ENCODE results near the gene CCR9. TPM values are rescaled to one million over a fixed set of nuclear protein-coding genes. Genes with fewer than 3 reads are reported as not detected.
A peak's percentile ranks its signal among the peaks of the same experiment; 100 is the strongest.

The CCR9 gene
- polyA plus RNA-seq, 4 donors, result 0.22 to 2.7 (median 1.0) TPM

DNA sequence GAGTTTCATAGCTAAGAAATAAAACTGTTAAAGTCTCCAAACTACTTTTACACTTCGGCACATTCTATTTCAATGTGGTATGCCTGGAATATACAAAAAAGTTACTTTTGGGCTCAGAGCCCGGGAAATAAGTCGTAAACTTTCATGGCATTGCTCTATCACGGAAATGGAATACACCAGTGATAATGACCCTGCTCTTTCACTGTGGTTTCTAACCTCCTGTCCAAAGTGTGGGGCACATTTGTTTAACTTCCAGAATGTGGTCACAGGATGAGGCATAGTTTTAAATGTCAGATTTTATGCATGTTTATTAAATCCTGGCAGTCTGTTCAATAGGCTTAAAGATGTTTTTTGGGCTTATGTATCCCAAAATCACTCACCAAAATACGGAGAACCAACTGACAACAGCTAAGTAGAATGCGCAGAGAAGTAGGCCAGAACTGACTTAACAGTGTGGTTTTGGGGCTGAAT, 62.0 kb downstream of the CCR9 start:
- no peak for FAIRE-seq
- Histone ChIP-seq H3K36me3 (ENCODE audit: control insufficient read depth in 3 of 3, insufficient read depth in 2 of 3, low read depth in 1 of 3, low read length in 3 of 3) (peaks cover 16 to 64% (median 21%) of the 10 kb centered on the region in 3 donors), H3K4me1 (ENCODE audit: control insufficient read depth in 3 of 3, insufficient read depth in 2 of 3, low read depth in 1 of 3, low read length in 2 of 3) (no peaks in the 10 kb centered on the region), H3K4me3 (ENCODE audit: low read depth in 1 of 3, low read length in 3 of 3) (no peak overlapping the region), H3K27ac (ENCODE audit: low read depth in 1 of 3, low read length in 2 of 3) (peak overlapping the region in 1 of 3 donors; percentile 75), H3K9me3 (ENCODE audit: control insufficient read depth in 2 of 2, insufficient read depth in 1 of 2, low read depth in 1 of 2, low read length in 1 of 2) (no peaks in the 10 kb centered on the region), H3K27me3 (ENCODE audit: control insufficient read depth in 3 of 3, insufficient read depth in 3 of 3, low read length in 3 of 3) (no peaks in the 10 kb centered on the region)
- DNase-seq, result no peak
- 76 to 84% (median 80%) methylated on average over 6 of the region's 6 CpGs for WGBS, 3 donors

DNA sequence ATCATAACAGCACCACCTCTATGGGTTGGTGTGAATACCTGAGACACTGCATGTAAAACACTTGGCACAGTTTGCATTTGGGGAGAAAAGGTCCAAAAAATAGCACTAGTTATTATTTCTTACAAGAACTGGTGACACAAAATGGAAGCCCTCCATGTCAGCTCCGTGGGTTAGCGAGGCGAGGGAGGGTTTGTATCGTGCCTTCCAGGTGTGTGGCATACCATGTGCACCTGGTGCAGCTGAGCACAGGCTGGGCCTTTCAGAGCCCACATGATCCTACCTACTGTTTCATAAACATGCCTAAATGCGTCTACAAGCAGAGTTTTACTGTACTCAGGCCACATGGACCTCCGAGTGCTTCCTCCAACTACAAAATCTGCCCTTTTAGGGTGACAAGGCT, 62.5 kb downstream of the CCR9 start:
- no peak for FAIRE-seq
- H3K27ac ChIP-seq (ENCODE audit: low read depth in 1 of 3, low read length in 2 of 3), result peak overlapping the region in 1 of 3 donors; percentile 75
- peaks cover 16 to 69% (median 26%) of the 10 kb centered on the region in 3 donors for H3K36me3 ChIP-seq (ENCODE audit: control insufficient read depth in 3 of 3, insufficient read depth in 2 of 3, low read depth in 1 of 3, low read length in 3 of 3)
- WGBS, 3 donors, result 94 to 97% (median 95%) methylated on average over 6 of the region's 6 CpGs
- no peaks in the 10 kb centered on the region for H3K9me3 ChIP-seq (ENCODE audit: control insufficient read depth in 2 of 2, insufficient read depth in 1 of 2, low read depth in 1 of 2, low read length in 1 of 2)
- H3K4me1 ChIP-seq (ENCODE audit: control insufficient read depth in 3 of 3, insufficient read depth in 2 of 3, low read depth in 1 of 3, low read length in 2 of 3), result peaks cover 0 to 3% (median 0%) of the 10 kb centered on the region in 3 donors
- no peaks in the 10 kb centered on the region for H3K27me3 ChIP-seq (ENCODE audit: control insufficient read depth in 3 of 3, insufficient read depth in 3 of 3, low read length in 3 of 3)
- no peak overlapping the region for H3K4me3 ChIP-seq (ENCODE audit: low read depth in 1 of 3, low read length in 3 of 3)
- no peak for DNase-seq

DNA sequence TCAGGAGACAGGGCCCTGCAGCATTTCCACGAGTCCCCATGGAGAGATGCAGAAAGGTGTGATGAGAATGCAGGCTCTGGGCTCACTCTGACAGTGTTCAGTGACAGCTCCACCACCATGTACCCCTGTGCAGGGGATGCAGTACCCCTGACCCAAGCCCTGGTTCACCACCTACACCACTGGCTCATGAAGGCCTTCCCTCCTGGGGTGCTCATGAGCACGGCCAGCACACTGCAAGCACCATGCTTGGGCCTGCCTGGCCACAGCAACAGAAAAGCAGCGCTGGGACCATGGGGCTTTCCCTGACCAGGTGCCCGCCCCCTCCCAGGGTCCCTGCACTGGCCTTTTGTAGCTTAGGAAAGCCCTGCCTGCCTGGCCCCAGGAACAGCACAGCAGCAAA, 63.1 kb downstream of the CCR9 start:
- Histone ChIP-seq H3K27me3 (ENCODE audit: control insufficient read depth in 3 of 3, insufficient read depth in 3 of 3, low read length in 3 of 3) (no peaks in the 10 kb centered on the region), H3K4me3 (ENCODE audit: low read depth in 1 of 3, low read length in 3 of 3) (no peak overlapping the region), H3K4me1 (ENCODE audit: control insufficient read depth in 3 of 3, insufficient read depth in 2 of 3, low read depth in 1 of 3, low read length in 2 of 3) (peaks cover 0 to 3% (median 0%) of the 10 kb centered on the region in 3 donors), H3K27ac (ENCODE audit: low read depth in 1 of 3, low read length in 2 of 3) (peak overlapping the region in 1 of 3 donors; percentile 75), H3K9me3 (ENCODE audit: control insufficient read depth in 2 of 2, insufficient read depth in 1 of 2, low read depth in 1 of 2, low read length in 1 of 2) (no peaks in the 10 kb centered on the region), H3K36me3 (ENCODE audit: control insufficient read depth in 3 of 3, insufficient read depth in 2 of 3, low read depth in 1 of 3, low read length in 3 of 3) (peaks cover 16 to 74% (median 26%) of the 10 kb centered on the region in 3 donors)
- WGBS, 3 donors, result 91 to 98% (median 95%) methylated on average over 4 of the region's 4 CpGs
- FAIRE-seq (no peak), DNase-seq (no peak)

DNA sequence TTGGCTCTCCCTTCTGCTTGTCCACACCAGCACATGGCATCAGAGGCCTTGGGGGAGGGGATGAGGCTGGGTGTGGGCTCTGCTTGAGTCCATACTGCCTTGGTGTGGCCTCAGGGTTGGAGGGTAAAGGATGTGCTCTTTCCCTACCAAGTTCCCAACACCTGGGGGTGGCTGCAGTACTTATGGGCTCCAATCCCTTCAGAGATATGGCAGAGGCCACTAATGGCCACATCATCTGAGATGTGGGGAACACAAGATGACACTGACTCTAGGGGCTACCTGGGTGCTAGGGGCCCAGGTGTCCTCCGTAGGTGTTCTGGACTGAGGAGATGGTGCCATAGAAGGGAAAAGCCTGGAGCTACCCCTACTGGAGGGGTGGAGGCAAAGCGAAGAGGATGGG, 63.8 kb downstream of the CCR9 start:
- Histone ChIP-seq H3K4me3 (ENCODE audit: low read depth in 1 of 3, low read length in 3 of 3) (no peak overlapping the region), H3K36me3 (ENCODE audit: control insufficient read depth in 3 of 3, insufficient read depth in 2 of 3, low read depth in 1 of 3, low read length in 3 of 3) (peaks cover 22 to 81% (median 27%) of the 10 kb centered on the region in 3 donors), H3K27ac (ENCODE audit: low read depth in 1 of 3, low read length in 2 of 3) (peak overlapping the region in 2 of 3 donors; percentile 57 to 75), H3K9me3 (ENCODE audit: control insufficient read depth in 2 of 2, insufficient read depth in 1 of 2, low read depth in 1 of 2, low read length in 1 of 2) (no peaks in the 10 kb centered on the region), H3K27me3 (ENCODE audit: control insufficient read depth in 3 of 3, insufficient read depth in 3 of 3, low read length in 3 of 3) (no peaks in the 10 kb centered on the region), H3K4me1 (ENCODE audit: control insufficient read depth in 3 of 3, insufficient read depth in 2 of 3, low read depth in 1 of 3, low read length in 2 of 3) (peaks cover 0 to 3% (median 0%) of the 10 kb centered on the region in 3 donors)
- no peak for FAIRE-seq
- no peak for DNase-seq
- 96 to 98% (median 97%) methylated on average over 2 of the region's 2 CpGs for WGBS, 3 donors

DNA sequence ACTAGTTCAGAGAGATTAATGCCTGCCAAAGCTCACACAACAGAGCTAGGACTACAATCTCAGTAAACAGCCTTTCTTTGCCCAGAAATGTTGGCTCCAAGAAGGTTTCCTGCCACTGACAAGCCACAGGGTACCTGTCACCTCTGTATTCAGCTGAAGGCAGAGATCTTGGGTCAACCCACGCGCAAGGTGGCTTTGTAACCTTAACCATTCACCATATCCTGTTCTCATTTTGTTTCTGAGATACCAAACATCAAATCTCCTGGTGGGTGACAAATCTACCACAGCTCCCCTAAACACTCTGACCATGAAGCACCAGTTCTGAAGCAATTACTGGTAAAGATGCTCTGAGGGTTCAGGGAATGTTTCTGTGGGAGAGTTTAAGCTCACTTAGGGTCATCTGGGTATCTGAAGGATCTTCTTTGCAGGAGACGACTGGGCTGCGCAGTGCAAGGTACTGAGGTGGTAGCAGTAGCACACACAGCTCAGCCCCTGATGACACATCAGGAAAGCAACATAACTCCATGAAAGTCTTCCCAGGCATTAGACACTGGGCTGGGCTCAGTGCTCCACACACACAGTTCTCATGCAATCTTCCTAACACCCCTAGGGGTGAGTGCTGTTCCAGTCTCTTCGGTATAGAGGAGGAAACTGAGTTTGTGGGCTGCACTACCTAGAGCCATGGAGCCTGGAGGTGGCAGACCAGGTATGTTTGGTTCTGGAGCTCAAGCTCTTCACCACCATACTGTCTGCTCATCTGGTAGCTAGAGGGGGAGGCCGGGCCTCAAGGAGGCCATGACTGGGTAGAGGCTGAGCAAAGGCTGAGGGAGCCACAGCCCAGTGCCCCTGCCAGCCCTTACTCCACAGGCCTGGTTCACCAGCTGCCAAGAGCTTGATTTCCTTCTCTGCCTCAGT, 64.6 kb downstream of the CCR9 start:
- peak overlapping the region in 2 of 3 donors; percentile 57 to 75 for H3K27ac ChIP-seq (ENCODE audit: low read depth in 1 of 3, low read length in 2 of 3)
- 82 to 90% (median 83%) methylated on average over 6 of the region's 6 CpGs for WGBS, 3 donors
- no peaks in the 10 kb centered on the region for H3K27me3 ChIP-seq (ENCODE audit: control insufficient read depth in 3 of 3, insufficient read depth in 3 of 3, low read length in 3 of 3)
- no peaks in the 10 kb centered on the region for H3K9me3 ChIP-seq (ENCODE audit: control insufficient read depth in 2 of 2, insufficient read depth in 1 of 2, low read depth in 1 of 2, low read length in 1 of 2)
- H3K36me3 ChIP-seq (ENCODE audit: control insufficient read depth in 3 of 3, insufficient read depth in 2 of 3, low read depth in 1 of 3, low read length in 3 of 3), result peaks cover 27 to 78% (median 31%) of the 10 kb centered on the region in 3 donors
- no peak for FAIRE-seq
- peak in 1 of 2 donors; percentile 42 for DNase-seq
- no peak overlapping the region for H3K4me3 ChIP-seq (ENCODE audit: low read depth in 1 of 3, low read length in 3 of 3)
- peaks cover 0 to 3% (median 0%) of the 10 kb centered on the region in 3 donors for H3K4me1 ChIP-seq (ENCODE audit: control insufficient read depth in 3 of 3, insufficient read depth in 2 of 3, low read depth in 1 of 3, low read length in 2 of 3)

DNA sequence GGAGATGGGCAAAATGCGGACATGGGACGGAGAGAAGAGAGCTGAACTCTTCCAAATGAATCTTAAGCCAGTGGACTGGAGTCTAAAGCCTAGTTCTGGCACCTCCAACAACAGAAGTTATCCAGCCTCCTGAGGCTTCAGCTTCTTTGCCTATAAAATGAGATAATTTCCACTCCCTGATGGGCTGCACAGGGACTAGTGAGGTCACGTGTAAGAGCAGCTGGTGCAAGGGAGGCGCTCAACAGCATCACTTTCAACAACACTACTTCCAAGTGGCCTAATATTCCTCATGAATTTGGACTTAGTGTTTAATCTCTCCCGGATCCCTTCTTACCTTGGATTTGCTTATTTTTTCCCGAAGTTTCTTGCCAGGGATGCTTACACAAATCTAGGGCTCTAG, 65.6 kb downstream of the CCR9 start:
- H3K4me1 ChIP-seq (ENCODE audit: control insufficient read depth in 3 of 3, insufficient read depth in 2 of 3, low read depth in 1 of 3, low read length in 2 of 3), result peaks cover 0 to 3% (median 0%) of the 10 kb centered on the region in 3 donors
- H3K9me3 ChIP-seq (ENCODE audit: control insufficient read depth in 2 of 2, insufficient read depth in 1 of 2, low read depth in 1 of 2, low read length in 1 of 2), result no peaks in the 10 kb centered on the region
- H3K36me3 ChIP-seq (ENCODE audit: control insufficient read depth in 3 of 3, insufficient read depth in 2 of 3, low read depth in 1 of 3, low read length in 3 of 3), result peaks cover 30 to 75% (median 31%) of the 10 kb centered on the region in 3 donors
- no peak overlapping the region for H3K4me3 ChIP-seq (ENCODE audit: low read depth in 1 of 3, low read length in 3 of 3)
- no peak for FAIRE-seq
- H3K27me3 ChIP-seq (ENCODE audit: control insufficient read depth in 3 of 3, insufficient read depth in 3 of 3, low read length in 3 of 3), result no peaks in the 10 kb centered on the region
- 87 to 99% (median 97%) methylated on average over 6 of the region's 6 CpGs for WGBS, 3 donors
- no peak for DNase-seq
- peak overlapping the region in 2 of 3 donors; percentile 27 to 57 for H3K27ac ChIP-seq (ENCODE audit: low read depth in 1 of 3, low read length in 2 of 3)

DNA sequence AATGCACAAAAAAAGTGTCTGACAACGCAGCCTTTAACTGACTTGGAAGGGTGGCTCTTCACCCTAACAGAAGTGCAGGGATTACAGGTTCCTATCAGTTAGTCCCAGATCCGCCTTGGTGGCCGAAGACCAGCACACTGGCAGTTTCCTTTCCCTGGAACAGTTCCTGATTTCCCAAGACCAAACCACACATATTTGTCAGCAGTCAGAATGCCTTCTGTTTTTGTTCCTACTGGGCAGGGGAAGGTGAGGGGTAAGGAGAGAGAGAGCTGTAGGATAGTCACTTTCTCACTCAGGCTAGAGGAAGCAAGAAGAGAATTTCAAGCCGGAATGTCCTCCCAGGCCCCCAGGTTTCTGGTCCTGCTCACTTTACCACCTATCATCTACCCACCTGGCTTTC, 66.1 kb downstream of the CCR9 start:
- Histone ChIP-seq H3K4me3 (ENCODE audit: low read depth in 1 of 3, low read length in 3 of 3) (no peak overlapping the region), H3K9me3 (ENCODE audit: control insufficient read depth in 2 of 2, insufficient read depth in 1 of 2, low read depth in 1 of 2, low read length in 1 of 2) (no peaks in the 10 kb centered on the region), H3K4me1 (ENCODE audit: control insufficient read depth in 3 of 3, insufficient read depth in 2 of 3, low read depth in 1 of 3, low read length in 2 of 3) (peaks cover 0 to 3% (median 0%) of the 10 kb centered on the region in 3 donors), H3K36me3 (ENCODE audit: control insufficient read depth in 3 of 3, insufficient read depth in 2 of 3, low read depth in 1 of 3, low read length in 3 of 3) (peaks cover 27 to 71% (median 31%) of the 10 kb centered on the region in 3 donors), H3K27ac (ENCODE audit: low read depth in 1 of 3, low read length in 2 of 3) (no peak overlapping the region), H3K27me3 (ENCODE audit: control insufficient read depth in 3 of 3, insufficient read depth in 3 of 3, low read length in 3 of 3) (no peaks in the 10 kb centered on the region)
- WGBS, 3 donors, result 75 to 95% (median 86%) methylated on average over 4 of the region's 4 CpGs
- no peak for DNase-seq
- no peak for FAIRE-seq

All from small intestine (tissue), 7 donors.